Activated CD8-positive, alpha-beta memory T cell treated with anti-CD3 and anti-CD28 coated beads, Interleukin-2, amount 10 ng/mL, durations not matched to agents 7 days and 5 days (primary cell): Measurements from ENCODE around the gene CYB5R4. TPM values are rescaled to one million over a fixed set of nuclear protein-coding genes. Genes with fewer than 3 reads are reported as not detected.
"Not testable (repeated sequence)": the region's sequence is repeated elsewhere in the genome, so short reads cannot be mapped to it uniquely, and the experiment has no call there.

ENCODE experiments used
- ATAC-seq: fragments of 150-1000 bp; cut with Tn5 transposase; one replicate; pipeline ENCODE4 v1.10.0; 2021; ENCODE audit warnings: moderate library complexity
- CTCF ChIA-PET: fragments of 350-600 bp; sonication (Branson Sonifier 250); formaldehyde crosslinking; loops from one replicate; lab custom pipeline; 2021; ENCODE audit warnings: antibody characterized with exemption; lab: Charles Lee
- DNase-seq: peaks from one replicate; pipeline ENCODE4 v3.0.0-alpha.2; 2020
- H3K27ac Mint-ChIP-seq: one replicate; pipeline ENCODE4 v1.8.0; 2021; ENCODE audit warnings: mild to moderate bottlenecking, mixed read lengths
- H3K27me3 Mint-ChIP-seq: one replicate; pipeline ENCODE4 v1.8.0; 2021; ENCODE audit warnings: mixed read lengths
- H3K36me3 Mint-ChIP-seq: one replicate; pipeline ENCODE4 v1.8.0; 2021; ENCODE audit warnings: mild to moderate bottlenecking, mixed read lengths
- H3K4me1 Mint-ChIP-seq: one replicate; pipeline ENCODE4 v1.8.0; 2021; ENCODE audit warnings: mixed read lengths
- H3K4me3 Mint-ChIP-seq: one replicate; pipeline ENCODE4 v1.8.0; 2021; ENCODE audit warnings: mild to moderate bottlenecking, moderate library complexity, mixed read lengths
- H3K9me3 Mint-ChIP-seq: one replicate; pipeline ENCODE4 v1.8.0; 2022; ENCODE audit warnings: low read depth, mixed read lengths
- total RNA-seq, 2 experiments: library from RNA; stranded (reverse); gene quantifications; one replicate each; pipeline ENCODE4 v1.2.3, GENCODE V29; 2021

Gene CYB5R4
- total RNA-seq, 2 experiments from 2014 or later = 31.0 to 35.4 TPM

- Mint-ChIP-seq H3K27me3 (no peaks in the 10 kb centered on the region), H3K9me3 (peaks cover 16% of the 10 kb centered on the region), H3K36me3 (peaks cover 36% of the 10 kb centered on the region), H3K4me1 (no peaks in the 10 kb centered on the region), H3K4me3 (no peak overlapping the region), H3K27ac (no peak overlapping the region)
- ATAC-seq (no peak), DNase-seq (no peak)
- CTCF ChIA-PET = no interaction called here
These were observed 44.9 kb downstream of the CYB5R4 start for GRCh38 chr6:83904395-83904794.

- Mint-ChIP-seq H3K27me3 (no peaks in the 10 kb centered on the region), H3K27ac (no peak overlapping the region), H3K4me3 (no peak overlapping the region), H3K9me3 (peaks cover 16% of the 10 kb centered on the region), H3K36me3 (peaks cover 39% of the 10 kb centered on the region), H3K4me1 (peaks cover 6% of the 10 kb centered on the region)
- CTCF ChIA-PET = no interaction called here
- no peak for ATAC-seq
- no peak for DNase-seq
These were observed 46.2 kb downstream of the CYB5R4 start for GRCh38 chr6:83905648-83906047.

GRCh38 chr6:83907623-83908390 lies 48.3 kb downstream of the CYB5R4 start:
- H3K36me3 Mint-ChIP-seq = peaks cover 39% of the 10 kb centered on the region
- CTCF ChIA-PET, H3K4me3 Mint-ChIP-seq, H3K27ac Mint-ChIP-seq, ATAC-seq, H3K4me1 Mint-ChIP-seq, H3K27me3 Mint-ChIP-seq, DNase-seq: not testable (repeated sequence)
- H3K9me3 Mint-ChIP-seq = peaks cover 12% of the 10 kb centered on the region

- Mint-ChIP-seq H3K9me3 (peaks cover 8% of the 10 kb centered on the region), H3K4me3 (no peak overlapping the region), H3K36me3 (peaks cover 35% of the 10 kb centered on the region), H3K27me3 (no peaks in the 10 kb centered on the region), H3K4me1 (peaks cover 6% of the 10 kb centered on the region), H3K27ac (no peak overlapping the region)
- CTCF ChIA-PET = no interaction called here
- DNase-seq (no peak), ATAC-seq (no peak)
These were observed 49.3 kb downstream of the CYB5R4 start for GRCh38 chr6:83908813-83909212.

GRCh38 chr6:83911278-83911677 lies 51.8 kb downstream of the CYB5R4 start:
- H3K4me3 Mint-ChIP-seq = no peak overlapping the region
- CTCF ChIA-PET = no interaction called here
- H3K27ac Mint-ChIP-seq = no peak overlapping the region

GRCh38 chr6:83914953-83915352 lies 55.5 kb downstream of the CYB5R4 start:
- CTCF ChIA-PET = no interaction called here
- ATAC-seq (no peak), DNase-seq (no peak)
- peaks cover 29% of the 10 kb centered on the region for H3K36me3 Mint-ChIP-seq
- no peak overlapping the region for H3K27ac Mint-ChIP-seq
- H3K4me3 Mint-ChIP-seq = no peak overlapping the region
- no peaks in the 10 kb centered on the region for H3K9me3 Mint-ChIP-seq
- peaks cover 12% of the 10 kb centered on the region for H3K4me1 Mint-ChIP-seq
- H3K27me3 Mint-ChIP-seq = no peaks in the 10 kb centered on the region

More at GRCh38 chr6:83911278-83911677, 51.8 kb downstream of the CYB5R4 start:
- ATAC-seq = no peak
- Mint-ChIP-seq H3K4me1 (peaks cover 6% of the 10 kb centered on the region), H3K36me3 (peaks cover 30% of the 10 kb centered on the region), H3K9me3 (no peaks in the 10 kb centered on the region), H3K27me3 (no peaks in the 10 kb centered on the region)
- no peak for DNase-seq

GRCh38 chr6:83917001-83917400 lies 57.5 kb downstream of the CYB5R4 start:
- no peaks in the 10 kb centered on the region for H3K27me3 Mint-ChIP-seq

GRCh38 chr6:83920017-83920416 lies 60.5 kb downstream of the CYB5R4 start:
- Mint-ChIP-seq H3K36me3 (peaks cover 37% of the 10 kb centered on the region), H3K27me3 (no peaks in the 10 kb centered on the region), H3K4me1 (peaks cover 6% of the 10 kb centered on the region), H3K27ac (no peak overlapping the region), H3K9me3 (no peaks in the 10 kb centered on the region), H3K4me3 (no peak overlapping the region)
- ATAC-seq = no peak
- CTCF ChIA-PET = no interaction called here
- no peak for DNase-seq

More at GRCh38 chr6:83917001-83917400, 57.5 kb downstream of the CYB5R4 start:
- CTCF ChIA-PET = no interaction called here
- no peaks in the 10 kb centered on the region for H3K9me3 Mint-ChIP-seq
- ATAC-seq = no peak
- H3K36me3 Mint-ChIP-seq = peaks cover 27% of the 10 kb centered on the region
- H3K27ac Mint-ChIP-seq = no peak overlapping the region
- no peak for DNase-seq
- H3K4me3 Mint-ChIP-seq = no peak overlapping the region
- H3K4me1 Mint-ChIP-seq = peaks cover 6% of the 10 kb centered on the region

GRCh38 chr6:83921315-83921714 lies 61.8 kb downstream of the CYB5R4 start:
- CTCF ChIA-PET = no interaction called here
- Mint-ChIP-seq H3K36me3 (peaks cover 37% of the 10 kb centered on the region), H3K27ac (no peak overlapping the region), H3K27me3 (no peaks in the 10 kb centered on the region), H3K4me3 (no peak overlapping the region), H3K4me1 (peaks cover 6% of the 10 kb centered on the region), H3K9me3 (no peaks in the 10 kb centered on the region)
- DNase-seq (no peak), ATAC-seq (no peak)

- CTCF ChIA-PET = no interaction called here
- no peaks in the 10 kb centered on the region for H3K9me3 Mint-ChIP-seq
- DNase-seq (no peak), ATAC-seq (no peak)
- H3K4me3 Mint-ChIP-seq = no peak overlapping the region
- H3K27ac Mint-ChIP-seq = no peak overlapping the region
- peaks cover 39% of the 10 kb centered on the region for H3K36me3 Mint-ChIP-seq
- H3K4me1 Mint-ChIP-seq = no peaks in the 10 kb centered on the region
- H3K27me3 Mint-ChIP-seq = no peaks in the 10 kb centered on the region
These were observed 68.0 kb downstream of the CYB5R4 start for GRCh38 chr6:83927470-83927869.

GRCh38 chr6:83928286-83928685 lies 68.8 kb downstream of the CYB5R4 start:
- CTCF ChIA-PET = no interaction called here
- no peak for DNase-seq
- no peak for ATAC-seq
- Mint-ChIP-seq H3K4me3 (no peak overlapping the region), H3K27ac (no peak overlapping the region), H3K4me1 (no peaks in the 10 kb centered on the region), H3K9me3 (no peaks in the 10 kb centered on the region), H3K36me3 (peaks cover 41% of the 10 kb centered on the region), H3K27me3 (no peaks in the 10 kb centered on the region)

GRCh38 chr6:83946201-83946833 lies 86.8 kb downstream of the CYB5R4 start:
- peaks cover 27% of the 10 kb centered on the region for H3K36me3 Mint-ChIP-seq
- H3K27me3 Mint-ChIP-seq, ATAC-seq, H3K27ac Mint-ChIP-seq, CTCF ChIA-PET, H3K4me3 Mint-ChIP-seq, H3K4me1 Mint-ChIP-seq, DNase-seq: not testable (repeated sequence)
- peaks cover 17% of the 10 kb centered on the region for H3K9me3 Mint-ChIP-seq

- ATAC-seq, H3K4me3 Mint-ChIP-seq, DNase-seq, H3K4me1 Mint-ChIP-seq, H3K27me3 Mint-ChIP-seq, H3K27ac Mint-ChIP-seq, CTCF ChIA-PET: not testable (repeated sequence)
- Mint-ChIP-seq H3K9me3 (peaks cover 17% of the 10 kb centered on the region), H3K36me3 (peaks cover 18% of the 10 kb centered on the region)
These were observed 88.5 kb downstream of the CYB5R4 start for GRCh38 chr6:83947983-83948382.

- Mint-ChIP-seq H3K27ac (no peak overlapping the region), H3K9me3 (peaks cover 16% of the 10 kb centered on the region), H3K27me3 (no peaks in the 10 kb centered on the region), H3K4me1 (peaks cover 7% of the 10 kb centered on the region), H3K4me3 (no peak overlapping the region), H3K36me3 (peaks cover 13% of the 10 kb centered on the region)
- ATAC-seq (no peak), DNase-seq (no peak)
- CTCF ChIA-PET = no interaction called here
These were observed 89.4 kb downstream of the CYB5R4 start for GRCh38 chr6:83948851-83949250.
